Endometrium (tissue), 2 donors: ENCODE results near the gene PRSS33.

Experiments used
- FAIRE-seq: peaks from 2 replicates; lab custom pipeline; 2012; peaks lifted over from hg19 to GRCh38; lab: Jason Lieb, UNC
- donor health status: control.
- donor health status: control.

PRSS33 gene

GRCh38 chr16:2820836-2821486, 33.6 kb upstream of the PRSS33 start:
- no peak for FAIRE-seq

DNA sequence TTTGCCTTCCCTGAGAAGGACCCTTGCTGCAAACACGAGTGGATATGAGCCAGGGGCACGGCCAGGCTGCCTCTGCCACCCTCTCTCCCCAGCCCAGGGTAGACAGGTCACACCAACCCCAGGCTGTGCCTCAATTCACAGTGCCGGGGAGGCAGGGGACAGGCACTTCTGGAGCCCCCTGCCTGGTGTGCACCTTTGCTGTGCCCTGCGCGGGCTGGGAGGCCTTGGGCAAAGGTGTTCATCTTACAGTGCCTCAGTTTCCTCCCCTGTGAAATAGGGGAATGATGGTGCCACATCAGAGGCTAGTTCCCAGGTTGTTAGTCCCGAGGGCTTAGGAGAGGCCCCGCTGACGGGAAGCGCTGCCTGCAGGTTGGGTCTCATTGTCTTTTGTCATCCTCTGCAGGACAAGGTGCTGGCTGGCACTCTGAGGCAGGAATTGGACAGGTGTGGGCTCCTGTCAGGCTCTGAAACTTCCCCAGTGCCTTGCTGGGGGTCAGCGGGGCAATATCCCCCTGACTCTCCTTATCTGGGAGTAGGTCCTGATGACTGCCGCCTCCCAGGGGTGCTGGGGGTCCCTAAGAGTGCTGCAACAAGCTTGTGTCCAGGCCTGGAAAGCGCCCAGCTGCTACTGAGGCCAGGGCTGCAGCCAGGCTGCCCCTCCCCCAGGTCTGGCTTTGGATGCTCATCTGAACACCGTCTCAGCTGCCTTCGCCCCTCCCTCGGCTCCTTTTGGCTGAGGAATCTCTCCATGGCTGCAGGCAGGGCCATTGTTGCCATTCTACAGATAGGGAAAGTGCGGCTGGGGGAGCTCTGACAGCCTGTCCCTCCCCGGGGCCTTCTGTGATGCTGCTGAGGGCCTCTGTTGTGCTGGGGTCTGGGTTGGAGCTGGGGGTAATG, 32.8 kb upstream of the PRSS33 start:
- FAIRE-seq, result no peak

DNA sequence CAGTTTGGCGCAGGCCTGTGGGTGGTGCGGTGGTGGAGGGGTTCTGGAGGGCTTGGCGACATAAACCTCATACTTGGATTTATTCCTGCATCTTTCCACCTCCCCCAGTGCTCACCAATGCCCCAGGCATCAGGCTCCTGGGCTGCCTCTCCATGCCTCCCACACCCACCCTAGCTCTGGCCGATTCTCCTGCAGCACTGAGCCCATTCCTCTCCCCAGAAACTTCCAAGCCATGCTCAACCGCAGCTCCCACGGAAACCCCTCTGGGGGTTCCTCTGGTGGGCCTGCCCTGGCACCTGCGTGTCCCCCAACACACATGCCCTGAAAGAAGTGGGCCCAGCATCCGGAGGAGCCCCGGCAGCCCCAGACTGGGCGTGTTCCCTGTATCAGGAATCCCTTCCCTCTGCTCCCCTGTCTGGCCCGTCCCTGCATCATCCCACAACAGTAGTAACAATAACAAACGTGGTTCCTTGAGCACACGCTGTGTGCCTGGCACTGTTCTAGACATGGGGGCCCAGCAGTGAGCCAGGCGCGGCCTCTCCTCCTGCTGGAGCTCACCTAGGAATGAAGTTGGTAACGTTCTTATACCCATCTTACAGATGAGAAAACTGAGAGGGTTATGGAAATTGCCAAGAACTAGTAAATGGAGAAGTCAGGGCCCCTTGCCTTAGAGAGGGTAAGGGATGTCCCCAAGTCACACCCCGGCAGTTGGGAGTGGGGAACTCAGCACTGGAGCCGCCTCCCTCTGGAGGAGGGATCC, 32.0 kb upstream of the PRSS33 start:
- no peak for FAIRE-seq

GRCh38 chr16:2818272-2818876, 31.0 kb upstream of the PRSS33 start:
- no peak for FAIRE-seq

- no peak for FAIRE-seq
Observed at GRCh38 chr16:2817340-2818271, 30.2 kb upstream of the PRSS33 start.

DNA sequence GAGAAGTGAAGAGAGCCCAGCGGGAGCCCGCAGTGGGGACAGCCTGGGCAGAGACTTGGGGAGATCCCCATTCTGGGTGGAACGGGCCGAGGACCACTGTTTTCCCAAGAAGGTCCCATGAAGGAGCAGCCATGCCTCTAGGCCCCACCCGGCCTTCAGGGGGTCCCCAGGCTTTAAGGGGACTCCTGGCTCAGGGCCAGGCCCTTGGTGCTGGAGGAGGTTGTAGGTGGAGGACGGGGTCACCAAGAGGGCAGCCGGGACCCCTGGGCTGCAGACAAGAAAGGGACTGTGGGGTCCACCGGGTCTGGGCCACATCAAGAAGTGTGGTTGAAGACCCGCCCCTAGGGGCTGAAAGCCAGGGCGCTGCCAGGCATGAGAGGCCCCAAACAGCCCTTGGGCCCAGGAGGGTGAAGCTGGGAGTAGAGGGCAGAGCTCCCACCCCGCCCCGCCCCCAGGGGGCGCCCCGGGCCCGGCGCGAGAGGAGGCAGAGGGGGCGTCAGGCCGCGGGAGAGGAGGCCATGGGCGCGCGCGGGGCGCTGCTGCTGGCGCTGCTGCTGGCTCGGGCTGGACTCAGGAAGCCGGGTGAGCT, 29.5 kb upstream of the PRSS33 start, which contains the start of gene PRSS21:
Gene PRSS21, plus strand, starts transcription at position 487 of the 589 bp plus-strand sequence. Its CDS starts 32 bp downstream, at position 519.
- no peak for FAIRE-seq

DNA sequence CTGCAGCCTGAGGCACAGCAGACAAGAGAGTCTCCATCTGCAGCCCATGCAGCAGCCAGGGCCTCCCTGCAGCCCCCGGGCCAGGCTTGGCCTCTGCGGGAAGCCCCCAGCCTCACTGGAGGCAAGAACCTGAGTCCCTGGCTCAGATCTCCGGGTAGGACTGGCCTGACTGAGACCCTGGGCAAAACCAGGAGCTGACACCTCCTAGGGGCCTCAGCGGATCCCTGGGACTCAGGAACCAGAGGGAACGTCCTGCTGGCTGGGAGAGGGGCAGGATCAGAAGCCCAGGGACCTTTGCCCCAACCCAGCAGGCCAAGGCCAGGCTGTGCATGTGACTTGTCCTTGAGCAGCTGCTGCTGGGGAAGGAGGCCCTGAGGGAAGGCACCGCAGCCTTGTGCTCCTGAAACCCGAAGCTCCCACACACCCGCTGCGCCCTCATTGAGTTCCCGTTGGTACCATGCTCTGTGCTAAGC, 28.0 kb upstream of the PRSS33 start:
- no peak for FAIRE-seq

DNA sequence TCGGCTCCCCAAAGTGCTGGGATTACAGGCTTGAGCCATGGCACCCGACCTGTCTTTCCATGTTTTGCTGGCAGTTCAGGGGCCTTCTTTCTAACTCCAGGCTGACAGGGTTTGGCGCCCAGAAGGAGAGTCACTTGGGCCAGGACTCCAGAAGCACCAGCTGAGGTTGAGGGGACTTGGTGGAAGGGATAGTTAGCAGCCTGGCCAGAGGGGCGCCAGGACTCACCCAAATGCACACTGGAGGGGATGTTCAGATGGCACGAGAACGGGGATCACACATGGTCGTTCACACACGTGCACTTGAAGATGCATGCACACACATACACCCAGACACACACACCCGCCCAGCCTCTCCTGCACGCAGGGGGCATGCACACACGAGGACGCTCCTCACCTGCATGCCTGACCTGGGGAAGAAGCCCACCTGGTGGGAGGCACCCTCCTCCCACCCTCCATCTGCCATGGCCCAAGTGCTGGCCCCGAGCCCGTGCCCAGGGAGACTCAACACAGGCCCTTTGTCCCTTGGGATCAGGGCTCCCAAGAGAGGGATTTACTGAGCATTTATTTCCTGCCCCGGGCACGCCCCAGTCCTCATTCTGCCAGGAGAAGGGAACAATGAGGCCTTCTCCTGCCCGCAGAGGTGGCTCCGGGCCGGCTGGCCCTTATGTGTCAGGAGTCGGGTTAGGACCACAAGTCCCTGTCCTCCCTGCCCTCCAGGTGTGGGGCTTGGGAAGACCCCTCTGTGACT, 27.4 kb upstream of the PRSS33 start:
- FAIRE-seq, result no peak

DNA sequence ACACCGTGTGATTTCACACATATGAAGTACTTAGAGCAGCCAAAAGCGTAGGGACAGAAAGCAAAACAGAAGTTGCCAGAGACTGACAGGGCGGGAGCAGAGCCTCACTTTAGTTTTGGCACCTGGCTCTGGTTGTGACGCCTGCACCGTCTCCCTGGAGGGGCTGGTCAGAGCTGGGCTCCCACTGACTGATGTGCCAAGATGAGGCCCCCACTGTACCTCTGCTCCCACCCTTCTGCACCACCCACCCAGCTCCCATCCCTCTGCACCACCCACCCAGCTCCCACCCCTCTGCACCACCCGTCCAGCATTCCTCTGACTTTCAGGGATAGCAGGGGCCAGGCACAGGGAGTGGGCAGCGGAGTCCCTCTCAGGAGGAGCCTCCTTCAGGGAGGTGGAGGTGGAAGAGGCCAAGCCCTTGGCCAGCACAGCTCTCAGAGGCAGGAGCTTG, 26.4 kb upstream of the PRSS33 start:
- FAIRE-seq, result no peak

DNA sequence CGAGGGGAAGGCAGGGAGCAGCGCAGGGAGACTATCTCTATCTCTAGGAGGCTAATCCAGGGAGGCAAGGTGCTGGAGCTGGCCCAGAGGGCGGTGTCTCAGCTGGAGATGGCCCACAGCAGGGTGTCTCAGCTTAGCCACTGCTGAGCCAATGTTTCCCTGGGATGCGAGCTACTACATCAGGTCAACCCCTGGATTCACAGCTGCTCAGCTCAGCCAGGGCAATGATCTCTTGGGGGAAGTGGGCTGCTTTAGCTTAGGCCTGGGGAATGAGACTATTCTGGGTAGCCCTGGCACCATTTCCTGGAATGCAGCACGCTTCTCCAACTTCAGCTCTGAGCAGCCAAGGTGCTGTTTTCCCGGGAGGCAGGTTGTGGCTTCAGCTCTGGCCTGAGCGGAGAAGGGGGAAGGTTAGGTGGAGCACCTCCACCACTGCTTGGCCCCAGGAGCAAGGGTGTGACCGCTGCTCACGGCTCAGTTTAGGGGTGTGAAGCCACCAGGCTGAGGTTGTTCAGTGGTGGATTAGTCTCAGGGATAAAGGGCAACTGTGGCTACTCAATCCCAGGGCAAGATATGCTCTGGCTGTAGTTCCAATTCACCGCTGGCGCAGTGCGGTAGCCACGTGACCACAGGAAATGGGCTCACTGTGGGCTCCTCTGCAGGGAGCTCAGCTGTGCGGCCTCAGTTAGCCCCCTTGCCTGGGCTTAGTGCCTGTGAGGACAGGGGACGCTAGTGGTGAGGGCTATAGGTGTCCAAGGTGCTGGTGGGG, 24.5 kb upstream of the PRSS33 start:
- FAIRE-seq, result no peak

- no peak for FAIRE-seq
Observed at GRCh38 chr16:2810651-2811050, 23.3 kb upstream of the PRSS33 start.

- FAIRE-seq, result no peak
Observed at GRCh38 chr16:2809149-2809760, 21.9 kb upstream of the PRSS33 start.

DNA sequence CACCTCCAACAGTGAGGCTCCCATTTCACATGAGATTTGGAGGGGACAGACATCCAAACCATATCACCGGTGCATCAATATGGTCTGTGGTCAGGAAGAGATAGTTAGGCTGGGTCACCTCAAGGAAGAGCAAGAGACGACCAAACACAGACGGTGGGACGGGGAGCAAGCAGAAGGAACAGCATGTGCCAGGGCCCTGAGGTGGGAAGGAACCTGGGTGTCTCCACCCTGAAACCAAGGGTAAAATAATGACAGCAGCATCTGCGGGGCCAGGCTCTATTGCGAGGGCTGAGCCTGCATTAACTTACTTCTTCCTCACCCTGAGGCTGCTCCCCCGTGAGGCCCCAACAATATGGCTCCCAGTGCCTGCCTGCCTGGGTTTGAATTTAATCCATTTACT, 20.8 kb upstream of the PRSS33 start:
- no peak for FAIRE-seq

DNA sequence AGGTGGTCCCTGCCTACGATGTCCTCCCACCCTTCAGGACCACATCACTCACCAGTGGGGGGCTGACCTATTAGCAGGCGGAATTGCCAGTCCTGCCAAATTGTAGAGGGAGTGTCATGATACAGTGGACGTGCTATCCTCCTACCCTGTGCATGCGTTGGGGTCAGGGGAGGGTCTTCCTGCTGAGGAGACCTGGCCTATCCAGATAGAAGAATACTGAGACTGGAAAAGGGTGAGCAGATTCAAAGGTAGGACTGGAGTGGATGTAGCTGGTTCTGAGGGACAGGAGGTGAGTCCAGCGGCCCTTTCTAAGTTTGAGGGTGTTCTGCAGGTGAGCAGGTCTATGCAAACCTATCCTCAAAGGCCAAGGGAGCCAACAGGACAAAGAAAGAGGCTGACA, 18.9 kb upstream of the PRSS33 start:
- no peak for FAIRE-seq

- FAIRE-seq, result no peak
Observed at GRCh38 chr16:2804728-2805127, 17.4 kb upstream of the PRSS33 start.

- FAIRE-seq, result no peak
Observed at GRCh38 chr16:2803545-2804195, 16.3 kb upstream of the PRSS33 start.

DNA sequence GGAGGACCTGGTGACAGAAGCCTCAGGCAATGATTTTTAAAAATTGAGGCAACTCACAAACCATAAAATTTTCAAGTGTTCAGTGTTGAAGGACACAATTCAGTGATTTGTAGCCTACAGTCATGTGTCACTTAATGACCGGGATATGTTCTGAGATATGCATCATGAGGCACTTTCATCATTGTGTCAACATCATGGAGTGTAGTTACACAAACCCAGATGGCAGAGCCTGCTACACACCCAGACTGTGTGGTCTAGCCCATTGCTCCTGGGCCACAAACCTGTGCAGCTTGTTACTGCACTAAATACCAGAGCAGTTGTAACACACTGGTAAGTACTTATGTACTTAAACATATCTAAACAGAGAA, 12.5 kb upstream of the PRSS33 start:
- no peak for FAIRE-seq

GRCh38 chr16:2799205-2799858, 12.0 kb upstream of the PRSS33 start:
- FAIRE-seq, result no peak
